ENCODE results near the gene C5orf22.

Gene C5orf22

GRCh38 chr5:31577438-31577837 is 45.3 kb downstream of the C5orf22 start:
- Histone ChIP-seq H3K79me2 (ENCODE audit: low read length) (no peaks in the 10 kb centered on the region), H3K36me3 (replicated peaks; ENCODE audit: insufficient read depth, low read length) (no peaks in the 10 kb centered on the region), H3K27me3 (replicated peaks; ENCODE audit: insufficient read depth, low read length) (no peaks in the 10 kb centered on the region), H3K4me3 (ENCODE audit: low read length) (no peak overlapping the region), H3K4me1 (ENCODE audit: low read length) (no peaks in the 10 kb centered on the region), H3K27ac (ENCODE audit: low read length) (no peak overlapping the region), H3K9me2 (replicated peaks; ENCODE audit: insufficient read depth, low read length) (no peaks in the 10 kb centered on the region), H3K4me2 (ENCODE audit: low read depth, low read length) (no peak overlapping the region), H3K9ac (ENCODE audit: low read length) (no peak overlapping the region), H2AFZ (ENCODE audit: low read length) (no peak overlapping the region), H4K20me1 (ENCODE audit: insufficient read depth, low read length) (no peaks in the 10 kb centered on the region), H3K9me3 (replicated peaks; ENCODE audit: insufficient read depth, low read length) (no peaks in the 10 kb centered on the region), H3F3A (ENCODE audit: insufficient read depth, low read length) (no peaks in the 10 kb centered on the region)
- no peak for DNase-seq
- TF ChIP-seq, protein P1, sequence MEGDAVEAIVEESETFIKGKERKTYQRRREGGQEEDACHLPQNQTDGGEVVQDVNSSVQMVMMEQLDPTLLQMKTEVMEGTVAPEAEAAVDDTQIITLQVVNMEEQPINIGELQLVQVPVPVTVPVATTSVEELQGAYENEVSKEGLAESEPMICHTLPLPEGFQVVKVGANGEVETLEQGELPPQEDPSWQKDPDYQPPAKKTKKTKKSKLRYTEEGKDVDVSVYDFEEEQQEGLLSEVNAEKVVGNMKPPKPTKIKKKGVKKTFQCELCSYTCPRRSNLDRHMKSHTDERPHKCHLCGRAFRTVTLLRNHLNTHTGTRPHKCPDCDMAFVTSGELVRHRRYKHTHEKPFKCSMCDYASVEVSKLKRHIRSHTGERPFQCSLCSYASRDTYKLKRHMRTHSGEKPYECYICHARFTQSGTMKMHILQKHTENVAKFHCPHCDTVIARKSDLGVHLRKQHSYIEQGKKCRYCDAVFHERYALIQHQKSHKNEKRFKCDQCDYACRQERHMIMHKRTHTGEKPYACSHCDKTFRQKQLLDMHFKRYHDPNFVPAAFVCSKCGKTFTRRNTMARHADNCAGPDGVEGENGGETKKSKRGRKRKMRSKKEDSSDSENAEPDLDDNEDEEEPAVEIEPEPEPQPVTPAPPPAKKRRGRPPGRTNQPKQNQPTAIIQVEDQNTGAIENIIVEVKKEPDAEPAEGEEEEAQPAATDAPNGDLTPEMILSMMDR (IDR thresholded peaks at IDR 0.05; ENCODE audit: low read length), result no peak
- TF ChIP-seq EZH2phosphoT487 (IDR thresholded peaks at IDR 0.05; ENCODE audit: low read length), result no peak
- TF ChIP-seq EZH2 (optimal IDR thresholded peaks at IDR 0.05; ENCODE audit: low read depth, low read length), result no peak

DNA sequence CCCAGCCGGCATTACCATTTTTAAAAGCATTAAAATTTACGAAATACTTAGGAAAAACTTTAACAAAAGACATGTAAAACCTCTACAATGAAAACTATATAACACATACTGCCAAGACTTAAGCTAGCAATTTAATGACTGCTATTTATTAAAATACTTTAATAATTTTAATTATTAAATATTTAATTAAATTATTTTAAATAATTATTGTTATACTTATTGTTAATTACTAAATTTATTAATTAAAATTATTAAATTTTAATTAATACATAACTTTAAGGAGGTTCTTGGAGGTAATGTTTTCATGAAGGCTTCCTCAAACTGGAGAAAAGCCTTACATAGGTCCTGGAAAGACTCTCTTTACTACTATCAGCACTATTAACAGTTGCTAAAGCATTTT is 47.5 kb downstream of the C5orf22 start:
- H3K4me3 ChIP-seq (ENCODE audit: low read length), result no peak overlapping the region
- H3K27ac ChIP-seq (ENCODE audit: low read length), result no peak overlapping the region
- H3K9ac ChIP-seq (ENCODE audit: low read length), result no peak overlapping the region
- H3K79me2 ChIP-seq (ENCODE audit: low read length), result no peaks in the 10 kb centered on the region
- H4K20me1 ChIP-seq (ENCODE audit: insufficient read depth, low read length), result no peaks in the 10 kb centered on the region
- TF ChIP-seq EZH2phosphoT487 (IDR thresholded peaks at IDR 0.05; ENCODE audit: low read length) (no peak), EZH2 (optimal IDR thresholded peaks at IDR 0.05; ENCODE audit: low read depth, low read length) (no peak)
- TF ChIP-seq, protein P1 (IDR thresholded peaks at IDR 0.05; ENCODE audit: low read length), result no peak
- no peaks in the 10 kb centered on the region for H3F3A ChIP-seq (ENCODE audit: insufficient read depth, low read length)
- DNase-seq, result no peak
- H3K9me3 ChIP-seq (replicated peaks; ENCODE audit: insufficient read depth, low read length), result no peaks in the 10 kb centered on the region
- H3K4me2 ChIP-seq (ENCODE audit: low read depth, low read length), result no peak overlapping the region
- H3K9me2 ChIP-seq (replicated peaks; ENCODE audit: insufficient read depth, low read length), result no peaks in the 10 kb centered on the region
- no peaks in the 10 kb centered on the region for H3K36me3 ChIP-seq (replicated peaks; ENCODE audit: insufficient read depth, low read length)
- H3K4me1 ChIP-seq (ENCODE audit: low read length), result no peaks in the 10 kb centered on the region
- no peak overlapping the region for H2AFZ ChIP-seq (ENCODE audit: low read length)
- no peaks in the 10 kb centered on the region for H3K27me3 ChIP-seq (replicated peaks; ENCODE audit: insufficient read depth, low read length)

- no peaks in the 10 kb centered on the region for H3K27me3 ChIP-seq (replicated peaks; ENCODE audit: insufficient read depth, low read length)
- no peak overlapping the region for H3K27ac ChIP-seq (ENCODE audit: low read length)
- no peaks in the 10 kb centered on the region for H3K4me1 ChIP-seq (ENCODE audit: low read length)
- no peaks in the 10 kb centered on the region for H3K9me2 ChIP-seq (replicated peaks; ENCODE audit: insufficient read depth, low read length)
- no peak overlapping the region for H3K4me3 ChIP-seq (ENCODE audit: low read length)
- H3K36me3 ChIP-seq (replicated peaks; ENCODE audit: insufficient read depth, low read length), result no peaks in the 10 kb centered on the region
- H3K9me3 ChIP-seq (replicated peaks; ENCODE audit: insufficient read depth, low read length), result no peaks in the 10 kb centered on the region
- no peak for TF ChIP-seq EZH2 (optimal IDR thresholded peaks at IDR 0.05; ENCODE audit: low read depth, low read length)
- TF ChIP-seq, protein P1 (IDR thresholded peaks at IDR 0.05; ENCODE audit: low read length), result peak; percentile 51
- no peaks in the 10 kb centered on the region for H4K20me1 ChIP-seq (ENCODE audit: insufficient read depth, low read length)
- peak; percentile 49 for DNase-seq
- H3K9ac ChIP-seq (ENCODE audit: low read length), result no peak overlapping the region
- H3K4me2 ChIP-seq (ENCODE audit: low read depth, low read length), result no peak overlapping the region
- H3F3A ChIP-seq (ENCODE audit: insufficient read depth, low read length), result no peaks in the 10 kb centered on the region
- H3K79me2 ChIP-seq (ENCODE audit: low read length), result no peaks in the 10 kb centered on the region
- no peak overlapping the region for H2AFZ ChIP-seq (ENCODE audit: low read length)
Measured at GRCh38 chr5:31581498-31582099, 49.5 kb downstream of the C5orf22 start.
